Stimulated activated memory B cell treated with anti-CD40 and anti-IgM and Interleukin-4, amounts not matched to agents 10 μg/mL and 1 μg/mL and 100 μg/mL, for 72 hours (primary cell): Measurements from ENCODE around the gene RHBDD3.

Source experiments
- ATAC-seq: fragments of 150-1000 bp; cut with Tn5 transposase; 2 replicates; pipeline ENCODE4 v1.10.0; 2021
- H3K27ac Mint-ChIP-seq: one replicate; pipeline ENCODE4 v1.8.0; 2022; ENCODE audit warnings: mild to moderate bottlenecking, mixed read lengths
- H3K27me3 Mint-ChIP-seq: one replicate; pipeline ENCODE4 v1.8.0; 2022; ENCODE audit warnings: mixed read lengths
- H3K36me3 Mint-ChIP-seq: one replicate; pipeline ENCODE4 v1.8.0; 2022; ENCODE audit warnings: mixed read lengths
- H3K4me1 Mint-ChIP-seq: one replicate; pipeline ENCODE4 v1.8.0; 2022; ENCODE audit warnings: mixed read lengths
- H3K4me3 Mint-ChIP-seq: one replicate; pipeline ENCODE4 v1.8.0; 2022; ENCODE audit warnings: mild to moderate bottlenecking, moderate library complexity, mixed read lengths
- H3K9me3 Mint-ChIP-seq: one replicate; pipeline ENCODE4 v1.8.0; 2022; ENCODE audit warnings: mixed read lengths

RHBDD3 gene

GRCh38 chr22:29292379-29292778, 24.6 kb upstream of the RHBDD3 start:
- Mint-ChIP-seq H3K4me3 (no peak overlapping the region), H3K27ac (no peak overlapping the region), H3K27me3 (no peaks in the 10 kb centered on the region), H3K9me3 (no peaks in the 10 kb centered on the region), H3K36me3 (peaks cover 60% of the 10 kb centered on the region), H3K4me1 (peaks cover 17% of the 10 kb centered on the region)
- ATAC-seq, result no peak

- H3K36me3 Mint-ChIP-seq, result peaks cover 64% of the 10 kb centered on the region
- no peak overlapping the region for H3K4me3 Mint-ChIP-seq
- no peaks in the 10 kb centered on the region for H3K9me3 Mint-ChIP-seq
- no peaks in the 10 kb centered on the region for H3K27me3 Mint-ChIP-seq
- H3K4me1 Mint-ChIP-seq, result peaks cover 17% of the 10 kb centered on the region
- no peak overlapping the region for H3K27ac Mint-ChIP-seq
- no peak for ATAC-seq
Observed at GRCh38 chr22:29291215-29291614, 23.4 kb upstream of the RHBDD3 start.

GRCh38 chr22:29290061-29290460, 22.3 kb upstream of the RHBDD3 start:
- ATAC-seq, result no peak
- H3K4me3 Mint-ChIP-seq, result no peak overlapping the region
- H3K27me3 Mint-ChIP-seq, result no peaks in the 10 kb centered on the region
- peaks cover 68% of the 10 kb centered on the region for H3K36me3 Mint-ChIP-seq
- peaks cover 17% of the 10 kb centered on the region for H3K4me1 Mint-ChIP-seq
- H3K27ac Mint-ChIP-seq, result no peak overlapping the region
- H3K9me3 Mint-ChIP-seq, result no peaks in the 10 kb centered on the region

DNA sequence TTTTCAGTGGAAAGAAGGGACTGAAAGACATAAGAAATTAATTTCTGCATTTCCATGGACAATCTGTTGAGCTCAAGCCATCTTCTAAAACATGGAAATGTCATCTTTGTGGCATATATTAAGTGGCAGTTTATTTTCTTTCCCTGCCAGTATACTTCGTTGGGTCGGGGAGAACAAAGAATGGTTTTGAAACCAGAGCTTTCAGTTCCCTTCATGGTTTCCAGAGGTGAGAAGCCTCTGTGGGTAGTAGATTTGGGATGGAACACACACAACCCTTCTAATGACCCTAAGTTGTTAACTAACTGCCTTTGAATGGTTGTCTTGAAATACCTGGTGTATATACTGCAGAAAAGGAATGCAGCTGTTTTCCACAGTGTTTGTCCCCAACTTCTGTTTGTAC, 21.1 kb upstream of the RHBDD3 start:
- H3K27me3 Mint-ChIP-seq, result no peaks in the 10 kb centered on the region
- no peak for ATAC-seq
- no peaks in the 10 kb centered on the region for H3K9me3 Mint-ChIP-seq
- H3K4me3 Mint-ChIP-seq, result no peak overlapping the region
- peaks cover 25% of the 10 kb centered on the region for H3K4me1 Mint-ChIP-seq
- H3K27ac Mint-ChIP-seq, result peak overlapping the region; percentile 58
- H3K36me3 Mint-ChIP-seq, result peaks cover 78% of the 10 kb centered on the region

DNA sequence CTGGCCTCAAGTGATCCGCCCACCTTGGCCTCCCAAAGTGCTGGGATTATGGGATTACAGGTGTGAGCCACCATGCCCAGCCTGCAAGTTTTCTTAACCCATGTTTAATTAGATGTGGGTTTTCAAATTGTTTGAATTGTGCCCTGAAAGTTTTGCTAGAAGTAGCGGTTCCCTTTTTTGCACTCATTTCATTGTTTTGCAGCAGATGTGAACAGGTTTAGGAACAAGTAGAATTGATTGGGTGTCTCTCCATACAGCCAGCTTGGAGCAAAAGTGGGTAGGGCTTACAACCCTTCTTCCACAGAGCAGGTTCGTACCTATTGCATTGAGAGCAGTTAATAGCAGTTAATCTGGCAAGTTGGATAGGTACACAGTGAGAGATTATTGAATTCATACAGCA, 16.4 kb upstream of the RHBDD3 start:
- Mint-ChIP-seq H3K27me3 (no peaks in the 10 kb centered on the region), H3K4me1 (peaks cover 18% of the 10 kb centered on the region), H3K36me3 (peaks cover 90% of the 10 kb centered on the region), H3K27ac (no peak overlapping the region), H3K9me3 (no peaks in the 10 kb centered on the region), H3K4me3 (no peak overlapping the region)
- ATAC-seq, result no peak

DNA sequence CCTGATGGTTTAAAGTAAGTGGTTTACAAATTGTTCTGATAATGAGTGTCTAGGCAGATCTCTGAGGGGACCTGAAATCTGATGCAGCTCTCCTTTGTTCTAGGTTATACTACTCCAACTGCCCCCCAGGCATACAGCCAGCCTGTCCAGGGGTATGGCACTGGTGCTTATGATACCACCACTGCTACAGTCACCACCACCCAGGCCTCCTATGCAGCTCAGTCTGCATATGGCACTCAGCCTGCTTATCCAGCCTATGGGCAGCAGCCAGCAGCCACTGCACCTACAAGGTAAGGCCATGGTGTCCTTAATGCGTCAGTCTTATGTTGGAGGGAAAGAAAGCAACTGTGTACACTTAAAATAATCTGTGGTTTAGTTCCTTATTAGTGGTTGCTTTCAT, 10.1 kb upstream of the RHBDD3 start:
- Mint-ChIP-seq H3K27me3 (no peaks in the 10 kb centered on the region), H3K4me1 (peaks cover 31% of the 10 kb centered on the region), H3K36me3 (peaks cover 89% of the 10 kb centered on the region), H3K4me3 (no peak overlapping the region), H3K27ac (no peak overlapping the region), H3K9me3 (no peaks in the 10 kb centered on the region)
- no peak for ATAC-seq

GRCh38 chr22:29275819-29276565, 8.2 kb upstream of the RHBDD3 start:
- H3K27ac Mint-ChIP-seq, result peak overlapping the region; percentile 27
- peaks cover 45% of the 10 kb centered on the region for H3K4me1 Mint-ChIP-seq
- no peak for ATAC-seq

DNA sequence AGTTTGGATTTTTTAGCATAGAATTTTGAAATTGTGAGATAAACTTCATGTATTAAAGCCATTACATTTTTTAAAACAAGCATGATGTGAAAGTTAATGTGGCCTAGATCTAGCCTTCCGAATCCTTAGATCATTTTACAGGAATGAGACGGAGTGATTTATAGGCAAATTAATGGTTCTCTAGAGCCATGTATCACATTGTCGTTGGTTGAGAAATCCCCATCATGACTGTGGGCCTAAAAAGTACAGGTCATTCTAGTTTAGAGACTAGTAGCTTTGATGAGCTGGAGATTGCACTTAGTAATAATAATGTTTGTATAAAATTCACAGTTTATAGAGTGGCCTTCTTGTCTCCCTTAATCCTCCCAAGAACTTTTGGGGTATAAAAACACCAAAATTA, 7.4 kb upstream of the RHBDD3 start:
- Mint-ChIP-seq H3K9me3 (no peaks in the 10 kb centered on the region), H3K36me3 (peaks cover 77% of the 10 kb centered on the region), H3K4me1 (peaks cover 54% of the 10 kb centered on the region), H3K27me3 (no peaks in the 10 kb centered on the region), H3K4me3 (no peak overlapping the region), H3K27ac (no peak overlapping the region)
- ATAC-seq, result no peak

More at GRCh38 chr22:29275819-29276565, 8.2 kb upstream of the RHBDD3 start:
- H3K9me3 Mint-ChIP-seq, result no peaks in the 10 kb centered on the region
- peaks cover 79% of the 10 kb centered on the region for H3K36me3 Mint-ChIP-seq
- no peaks in the 10 kb centered on the region for H3K27me3 Mint-ChIP-seq
- no peak overlapping the region for H3K4me3 Mint-ChIP-seq

DNA sequence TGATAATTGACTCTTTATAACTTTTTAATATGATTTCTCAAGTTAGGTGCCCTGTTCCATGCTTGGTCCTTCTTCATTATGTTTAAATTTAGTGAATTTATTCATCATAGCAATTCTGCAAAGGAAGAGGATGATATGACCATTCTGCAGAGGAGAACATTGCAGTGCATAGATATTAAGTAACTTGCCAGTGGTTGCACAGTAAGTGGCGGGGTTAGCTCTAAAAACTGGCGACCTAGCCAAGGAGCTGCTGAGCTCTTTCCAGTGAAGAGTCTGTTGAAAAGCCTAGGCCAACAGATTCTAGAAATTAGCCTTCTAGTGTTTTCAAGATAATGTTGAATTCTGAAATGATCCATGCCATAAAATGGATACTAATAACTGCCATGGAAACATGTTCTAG, 4.8 kb upstream of the RHBDD3 start:
- H3K4me1 Mint-ChIP-seq, result peaks cover 61% of the 10 kb centered on the region
- no peaks in the 10 kb centered on the region for H3K9me3 Mint-ChIP-seq
- peaks cover 65% of the 10 kb centered on the region for H3K36me3 Mint-ChIP-seq
- H3K27me3 Mint-ChIP-seq, result no peaks in the 10 kb centered on the region
- no peak for ATAC-seq
- no peak overlapping the region for H3K27ac Mint-ChIP-seq
- no peak overlapping the region for H3K4me3 Mint-ChIP-seq

DNA sequence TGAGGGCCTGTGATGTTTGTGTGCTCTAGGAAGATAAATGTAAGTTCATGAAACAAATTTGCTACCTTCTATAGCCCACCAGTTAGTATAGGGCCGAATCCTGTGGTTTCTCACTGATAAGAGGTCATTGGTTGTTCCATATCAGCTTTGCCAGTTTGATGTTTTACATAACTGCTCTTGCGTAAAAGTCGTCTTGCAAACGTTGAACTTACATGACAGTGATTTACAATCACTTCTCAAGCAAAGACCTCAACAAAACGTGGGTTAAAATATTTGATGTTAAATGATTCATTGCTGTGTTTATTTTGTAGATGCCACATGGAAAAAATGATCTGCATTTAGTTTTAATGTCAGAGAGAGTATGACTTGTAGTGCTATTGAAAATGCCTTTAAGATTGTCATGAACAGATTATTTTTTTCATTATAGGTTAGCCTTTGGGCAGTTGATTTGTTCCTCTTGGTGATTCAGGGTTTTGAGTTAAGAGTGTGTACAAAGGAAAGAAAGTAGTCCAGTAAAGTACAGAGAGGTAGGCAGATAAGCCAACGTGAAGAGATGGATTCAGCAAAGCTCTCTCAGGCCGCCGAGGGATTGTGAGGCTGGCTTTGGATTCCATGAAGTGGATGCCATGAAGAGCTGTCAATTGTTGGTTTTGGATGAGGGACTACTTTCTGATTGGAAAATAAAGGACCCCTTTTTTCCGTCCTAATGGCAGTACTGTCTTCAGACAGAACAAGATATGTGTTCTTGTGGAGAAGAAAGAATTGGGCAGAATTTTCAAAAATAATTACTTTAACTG, 2.9 kb upstream of the RHBDD3 start:
- Mint-ChIP-seq H3K4me3 (peak overlapping the region; percentile 84), H3K36me3 (peaks cover 52% of the 10 kb centered on the region), H3K27ac (peak overlapping the region; percentile 53), H3K9me3 (no peaks in the 10 kb centered on the region), H3K27me3 (no peaks in the 10 kb centered on the region), H3K4me1 (peaks cover 71% of the 10 kb centered on the region)
- ATAC-seq, result no peak

DNA sequence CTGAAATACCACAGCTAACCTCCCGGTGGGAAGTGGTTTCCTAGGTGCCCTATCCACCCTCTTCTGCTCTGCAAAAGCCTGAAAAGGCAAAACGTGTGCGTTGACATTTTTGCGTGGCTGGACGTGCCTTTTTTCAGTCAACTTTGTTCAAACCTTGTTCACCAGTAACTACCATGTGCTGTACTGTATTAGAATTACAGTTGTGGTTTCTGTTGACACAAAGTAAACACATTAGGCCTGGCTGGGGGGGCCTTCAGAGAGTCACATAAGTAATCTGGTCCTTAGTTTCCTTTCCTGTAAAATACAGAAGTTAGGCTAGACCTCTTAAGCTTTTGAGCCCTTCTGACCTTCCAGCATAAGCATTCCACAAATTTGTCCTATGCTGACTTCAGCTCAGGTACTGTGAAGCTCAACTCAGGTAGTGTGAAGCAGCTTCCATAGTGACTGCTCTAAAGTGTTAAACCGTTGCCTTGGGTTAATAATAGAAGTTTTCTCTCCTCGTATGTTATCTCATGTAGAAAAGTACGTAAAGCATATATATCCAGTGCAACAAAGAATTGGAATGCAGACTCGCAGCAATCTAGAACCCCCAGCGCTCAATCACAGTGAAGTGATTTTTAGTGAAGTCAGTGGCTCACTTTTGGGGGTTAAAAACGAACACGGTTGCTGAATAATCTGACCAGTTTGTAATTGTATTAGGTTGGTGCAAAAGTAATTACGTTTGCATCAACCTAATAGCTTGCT, 2.1 kb upstream of the RHBDD3 start:
- no peak for ATAC-seq
- Mint-ChIP-seq H3K27ac (peak overlapping the region; percentile 98), H3K27me3 (no peaks in the 10 kb centered on the region), H3K4me1 (peaks cover 67% of the 10 kb centered on the region), H3K4me3 (peak overlapping the region; percentile 84), H3K36me3 (peaks cover 48% of the 10 kb centered on the region), H3K9me3 (no peaks in the 10 kb centered on the region)

DNA sequence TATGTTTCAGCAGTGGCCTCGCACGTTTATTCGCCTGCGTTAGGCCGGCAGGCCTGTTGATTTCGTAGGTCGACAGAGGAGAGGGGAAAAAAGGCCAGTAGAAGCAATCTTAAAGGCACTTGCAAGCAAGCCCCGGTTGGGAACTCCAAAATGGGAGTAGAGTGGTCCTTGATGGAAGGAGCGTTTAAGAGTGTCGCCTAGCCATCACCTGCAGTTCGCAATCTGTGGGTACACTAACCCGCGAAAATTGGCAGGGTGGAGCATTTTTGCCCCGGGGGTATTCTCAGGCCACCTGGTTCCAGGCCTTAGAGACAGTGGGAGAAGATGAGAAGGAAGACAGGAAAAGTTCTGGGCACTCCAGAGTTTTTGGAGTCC, 1.4 kb upstream of the RHBDD3 start:
- peaks cover 62% of the 10 kb centered on the region for H3K4me1 Mint-ChIP-seq
- no peaks in the 10 kb centered on the region for H3K9me3 Mint-ChIP-seq
- ATAC-seq, result no peak
- peak overlapping the region; percentile 84 for H3K4me3 Mint-ChIP-seq
- H3K27ac Mint-ChIP-seq, result peak overlapping the region; percentile 98
- peaks cover 41% of the 10 kb centered on the region for H3K36me3 Mint-ChIP-seq
- H3K27me3 Mint-ChIP-seq, result no peaks in the 10 kb centered on the region

DNA sequence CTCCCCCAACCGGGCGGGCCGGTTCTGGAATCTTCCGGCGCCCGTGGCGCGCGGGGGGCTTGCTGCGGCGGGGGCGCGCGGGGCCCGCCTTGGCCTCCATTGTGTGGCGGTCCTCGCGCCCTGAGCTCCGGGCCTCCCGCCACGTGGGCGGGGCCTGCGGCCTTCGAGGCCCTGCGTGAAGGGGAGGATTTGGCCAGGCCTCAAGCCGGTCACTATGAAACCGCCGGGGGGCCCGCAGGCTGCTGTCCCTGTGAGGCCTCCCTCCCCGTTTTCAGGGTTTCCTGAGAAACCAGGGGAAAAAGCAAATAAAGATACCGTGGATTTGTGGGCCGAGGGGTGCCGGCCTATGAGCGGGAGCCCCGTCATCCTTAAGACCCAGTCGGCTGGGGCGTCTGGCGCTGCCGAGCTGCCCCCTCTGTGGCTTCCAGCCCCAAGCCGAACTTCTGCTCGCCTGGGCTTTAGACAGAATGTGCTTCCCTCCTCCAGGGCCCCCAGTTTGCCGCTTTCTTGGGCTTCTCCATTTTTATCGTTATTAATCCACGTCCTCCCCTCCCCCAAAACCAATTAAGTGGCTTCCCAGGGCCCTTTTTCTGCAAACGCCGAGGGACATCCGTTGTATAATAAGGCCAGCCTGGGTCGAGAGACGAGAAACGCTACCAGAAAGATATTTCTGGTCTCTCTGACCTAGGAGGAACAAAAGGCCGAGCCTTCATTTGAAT, 889 bp upstream of the RHBDD3 start:
- Mint-ChIP-seq H3K4me3 (peak overlapping the region; percentile 84), H3K36me3 (peaks cover 36% of the 10 kb centered on the region), H3K27ac (peak overlapping the region; percentile 98), H3K27me3 (no peaks in the 10 kb centered on the region), H3K9me3 (no peaks in the 10 kb centered on the region), H3K4me1 (peaks cover 61% of the 10 kb centered on the region)
- peak; percentile 63 for ATAC-seq

GRCh38 chr22:29267462-29267857, 321 bp downstream of the RHBDD3 start:
- Mint-ChIP-seq H3K36me3 (peaks cover 29% of the 10 kb centered on the region), H3K4me1 (peaks cover 52% of the 10 kb centered on the region), H3K4me3 (peak overlapping the region; percentile 84), H3K27ac (peak overlapping the region; percentile 98), H3K9me3 (no peaks in the 10 kb centered on the region), H3K27me3 (no peaks in the 10 kb centered on the region)
- peak; percentile 70 for ATAC-seq
